Sciatic nerve (tissue), 2 donors: ENCODE data around the gene LASP1NB.
"Not testable (repeated sequence)": the region's sequence is repeated elsewhere in the genome, so short reads cannot be mapped to it uniquely, and the experiment has no call there.

Experiments
- ATAC-seq: fragments of 200-7000 bp; cut with Tn5 transposase; one replicate; pipeline ENCODE4 v1.9.1; 2020; ENCODE audit warnings: mild to moderate bottlenecking, moderate library complexity
- DNase-seq: peaks from one replicate; pipeline ENCODE4 v3.0.0-alpha.2; 2020; ENCODE audit warnings: low spot score
- intact Hi-C: fragments of 100-400 bp; cut with DNase I; formaldehyde crosslinking; loops from one replicate; pipeline ENCODE4 v1.14.2; 2022
- donor health status: DM: no; HTN: no; CAD: no.
- donor health status: DM: no; HTN: no; CAD: no.

LASP1NB gene

DNA sequence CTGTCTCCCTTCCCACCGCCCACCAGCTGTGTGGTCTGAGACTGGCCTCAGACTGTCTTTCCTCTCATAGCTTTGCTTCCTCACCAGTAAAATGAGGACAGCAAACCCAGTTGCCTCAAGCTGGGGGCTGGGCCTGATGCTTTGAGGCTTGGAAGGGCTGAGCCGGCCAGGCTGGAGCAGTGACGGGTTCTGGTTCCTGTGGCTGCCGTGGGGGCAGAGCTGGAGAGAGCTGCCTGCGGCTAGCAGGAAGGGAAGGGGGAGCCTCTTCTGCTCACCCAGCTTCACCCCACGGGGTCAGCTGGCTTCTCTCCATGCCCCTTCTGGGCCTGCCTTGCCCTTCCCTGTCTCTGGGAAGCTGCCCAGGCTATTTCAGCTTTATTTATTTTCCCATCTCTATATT is 31.8 kb upstream of the LASP1NB start:
- intact Hi-C loops: no loop called here
- DNase-seq (no peak), ATAC-seq (peak; percentile 41)

DNA sequence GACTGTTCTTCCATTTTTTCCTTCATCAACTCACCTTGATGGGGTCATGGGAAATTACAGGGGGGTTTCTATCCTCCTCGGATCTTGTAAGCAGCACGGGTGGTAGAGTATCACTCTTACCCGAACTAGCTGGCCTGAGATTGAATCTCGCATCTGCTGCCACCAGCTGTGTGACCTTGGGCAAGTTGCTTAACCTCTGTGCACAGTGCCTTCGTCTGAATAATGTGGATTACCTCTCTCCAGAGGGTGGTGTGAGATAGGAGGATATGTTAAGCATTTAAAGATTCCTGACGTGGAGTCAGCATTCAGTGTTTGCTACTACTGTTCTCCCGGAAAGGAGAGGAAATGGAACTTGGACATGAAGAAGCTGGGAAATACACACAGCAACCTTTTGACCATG is 31.1 kb upstream of the LASP1NB start:
- intact Hi-C loops: no loop called here
- ATAC-seq (no peak), DNase-seq (no peak)

- DNase-seq (no peak), ATAC-seq (no peak)
- intact Hi-C loops: no loop called here
These were observed 29.0 kb upstream of the LASP1NB start for GRCh38 chr17:38896346-38896954.

DNA sequence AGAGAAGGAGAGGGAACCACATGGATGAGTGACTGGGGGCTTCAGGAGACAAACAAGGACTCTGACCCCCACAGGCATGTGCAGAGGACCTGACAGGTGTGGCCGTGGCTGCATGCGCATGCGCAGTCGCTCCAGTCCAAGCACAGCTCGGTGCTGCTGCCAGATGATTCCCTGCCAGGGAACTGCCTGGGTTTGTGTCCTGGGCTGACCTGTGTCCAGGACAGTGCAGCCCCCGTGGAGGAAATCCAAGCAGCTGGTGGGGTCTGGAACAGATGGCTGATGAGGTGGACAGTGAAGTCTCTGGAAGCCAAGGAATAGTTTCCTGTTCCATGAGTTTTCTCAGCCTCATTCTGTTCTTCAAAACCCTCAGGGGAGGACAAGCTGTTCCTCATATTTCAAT is 28.2 kb upstream of the LASP1NB start:
- peak; percentile 36 for ATAC-seq
- intact Hi-C loops: no loop called here
- no peak for DNase-seq

DNA sequence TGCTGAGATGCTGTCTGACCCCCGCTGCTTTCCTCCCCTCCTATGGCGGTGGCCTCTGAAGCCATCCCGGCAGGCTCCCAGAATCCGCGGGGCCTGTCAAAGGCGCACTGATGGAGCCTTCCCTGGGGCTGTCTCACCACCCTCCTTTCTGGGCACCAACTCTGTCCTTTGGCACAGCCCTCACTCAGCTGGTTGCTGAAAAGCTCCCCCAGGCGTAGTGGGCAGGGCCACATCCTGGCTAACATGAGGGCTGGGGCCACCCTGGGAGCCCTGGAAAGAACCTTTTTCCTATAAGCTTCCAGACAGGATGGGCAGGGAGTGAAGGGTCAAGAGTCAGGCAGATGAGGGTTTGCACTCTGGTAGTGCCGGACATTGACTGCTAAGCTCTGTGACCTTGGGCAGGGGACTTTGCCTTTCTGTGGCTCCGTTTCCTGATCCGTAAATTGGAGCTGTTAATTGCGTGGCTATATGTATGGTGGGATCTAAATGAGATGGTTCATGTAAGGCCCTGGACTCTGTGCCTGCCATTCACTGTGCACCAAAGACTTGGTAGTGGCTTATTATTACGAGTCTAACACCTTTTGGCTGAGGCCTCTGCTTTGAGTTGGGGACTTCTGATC is 27.6 kb upstream of the LASP1NB start:
- ATAC-seq (no peak), DNase-seq (no peak)
- intact Hi-C loops: no loop called here

- intact Hi-C loops: no loop called here
- no peak for ATAC-seq
- DNase-seq: no peak
These were observed 27.1 kb upstream of the LASP1NB start for GRCh38 chr17:38898291-38898679.

DNA sequence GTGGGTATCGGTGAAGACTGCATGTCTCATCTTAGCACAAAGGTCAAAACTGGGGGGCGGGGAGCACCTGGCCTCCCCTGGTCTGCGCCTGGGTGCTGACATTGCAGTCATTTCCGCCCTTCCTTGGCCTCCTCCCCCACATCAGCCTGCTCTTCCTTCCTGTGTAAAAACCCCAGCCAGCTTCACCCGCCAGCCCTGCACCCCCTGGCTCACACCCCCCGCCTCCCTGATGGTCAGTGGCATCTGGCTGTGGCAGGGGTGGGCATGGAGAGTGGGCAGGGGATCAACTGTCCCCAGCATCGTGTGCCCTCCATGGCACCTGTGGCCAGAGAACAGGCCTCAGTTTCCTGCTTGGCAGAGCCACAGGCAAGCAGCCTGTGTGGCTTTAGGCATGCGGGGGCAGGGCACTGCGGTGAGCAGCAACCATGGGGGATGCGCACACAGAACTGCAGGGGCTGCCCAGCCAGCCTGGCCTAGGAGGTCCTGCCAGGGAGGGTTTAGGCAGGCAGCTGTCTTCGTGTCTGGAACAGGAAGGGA is 26.5 kb upstream of the LASP1NB start:
- DNase-seq (no peak), ATAC-seq (no peak)
- intact Hi-C loops: no loop called here

- intact Hi-C loops: no loop called here
- ATAC-seq (no peak), DNase-seq (no peak)
These were observed 26.0 kb upstream of the LASP1NB start for GRCh38 chr17:38899421-38899820.

- ATAC-seq (peak; percentile 68), DNase-seq (no peak)
- intact Hi-C loops: no loop called here
These were observed 24.3 kb upstream of the LASP1NB start for GRCh38 chr17:38900978-38901656.

DNA sequence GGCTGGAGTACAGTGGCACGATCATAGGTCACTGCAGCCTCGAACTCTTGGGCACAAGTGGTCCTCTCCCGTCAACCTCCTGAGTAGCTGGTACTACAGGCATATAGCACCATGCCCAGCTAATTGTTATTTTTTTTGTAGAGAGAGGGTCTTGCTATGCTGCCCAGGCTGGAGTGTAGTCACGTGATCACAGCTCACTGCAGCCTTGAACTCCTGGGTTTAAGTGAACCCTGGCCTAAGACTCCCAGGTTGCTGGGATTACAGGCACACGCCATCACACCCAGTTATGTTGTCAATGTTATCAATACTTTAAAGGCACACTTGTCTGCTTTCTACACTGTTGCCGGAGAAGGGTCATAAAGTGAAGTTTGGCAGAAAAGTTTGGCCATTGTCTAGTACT is 22.0 kb upstream of the LASP1NB start:
- intact Hi-C loops: no loop called here
- ATAC-seq (no peak), DNase-seq (no peak)

DNA sequence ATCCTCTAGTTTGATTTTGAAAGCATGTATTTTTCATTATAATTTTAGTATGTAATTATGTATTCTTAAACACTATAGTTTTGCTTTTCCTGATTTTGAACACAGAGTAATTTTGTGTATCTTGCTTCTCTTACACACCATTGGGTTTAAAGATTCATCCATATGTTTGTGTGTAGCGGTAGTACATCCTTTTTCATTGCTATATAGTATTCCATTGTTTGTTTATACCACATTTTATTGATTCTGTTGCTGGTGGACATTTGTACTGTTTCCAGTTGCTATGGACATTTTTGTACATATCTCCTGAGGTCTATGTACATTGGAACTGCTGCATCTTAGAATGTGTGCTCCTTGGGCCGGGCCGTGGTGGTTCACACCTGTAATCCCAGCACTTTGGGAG is 20.5 kb upstream of the LASP1NB start:
- no peak for DNase-seq
- intact Hi-C loops: no loop called here

DNA sequence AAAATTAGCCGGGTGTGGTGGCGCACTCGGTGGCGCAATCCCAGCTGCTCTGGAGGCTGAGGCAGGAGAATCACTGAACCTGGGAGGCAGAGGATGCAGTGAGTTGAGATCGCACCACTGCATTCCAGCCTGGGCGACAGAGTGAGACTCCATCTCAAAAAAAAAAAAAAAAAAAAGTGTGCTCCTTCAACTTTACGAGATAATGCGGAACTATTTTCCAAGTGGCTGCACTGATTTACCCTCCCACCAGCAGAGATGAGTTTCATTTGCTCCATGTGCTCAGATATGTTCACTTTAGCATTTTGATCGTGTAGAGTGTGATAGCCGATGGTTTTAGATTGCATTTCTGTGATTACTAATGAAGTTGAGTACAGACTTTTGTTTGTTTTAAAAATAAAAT is 20.0 kb upstream of the LASP1NB start:
- no peak for DNase-seq
- intact Hi-C loops: no loop called here
- ATAC-seq: no peak

More for the DNA sequence above, 20.5 kb upstream of the LASP1NB start:
- no peak for ATAC-seq

DNA sequence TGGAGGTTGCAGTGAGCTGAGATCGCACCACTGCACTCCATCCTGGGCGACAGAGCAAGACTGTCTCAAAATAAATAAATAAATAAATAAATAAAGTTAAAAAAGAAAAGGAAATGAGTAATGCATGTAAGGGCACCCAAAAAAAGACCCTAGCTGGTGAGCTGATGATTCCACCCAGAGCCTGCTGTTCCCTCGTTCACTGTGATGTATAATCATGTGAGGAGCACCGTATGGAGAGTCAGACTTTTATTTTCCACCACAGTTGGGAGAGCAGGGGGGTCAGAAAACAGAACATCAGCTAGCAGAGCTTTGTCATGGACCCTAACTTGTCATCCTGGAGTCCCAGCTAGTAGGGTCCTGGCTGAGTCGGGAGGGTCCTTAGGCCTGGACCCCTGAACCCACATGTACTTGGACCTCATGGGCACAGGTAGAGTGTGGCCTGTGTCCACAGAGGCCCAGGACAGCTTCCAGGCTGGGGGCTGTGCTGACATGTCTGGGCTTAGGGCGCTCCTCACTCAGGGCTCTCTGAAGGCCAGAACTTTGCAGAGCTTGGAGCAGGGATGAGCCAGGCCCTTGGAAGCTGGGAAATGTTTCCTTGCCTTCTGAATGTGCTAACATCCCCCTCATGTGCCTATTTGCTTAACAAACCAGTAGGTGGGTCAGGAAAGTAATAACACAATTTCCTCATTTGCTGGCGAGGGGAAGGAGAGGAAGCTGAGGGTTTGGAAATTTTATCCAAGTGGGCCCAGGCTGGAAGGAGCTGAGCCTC is 18.8 kb upstream of the LASP1NB start:
- intact Hi-C loops: no loop called here
- no peak for DNase-seq
- peak; percentile 9 for ATAC-seq

- intact Hi-C loops: no loop called here
- DNase-seq (no peak), ATAC-seq (no peak)
These were observed 17.3 kb upstream of the LASP1NB start for GRCh38 chr17:38907930-38908675.

DNA sequence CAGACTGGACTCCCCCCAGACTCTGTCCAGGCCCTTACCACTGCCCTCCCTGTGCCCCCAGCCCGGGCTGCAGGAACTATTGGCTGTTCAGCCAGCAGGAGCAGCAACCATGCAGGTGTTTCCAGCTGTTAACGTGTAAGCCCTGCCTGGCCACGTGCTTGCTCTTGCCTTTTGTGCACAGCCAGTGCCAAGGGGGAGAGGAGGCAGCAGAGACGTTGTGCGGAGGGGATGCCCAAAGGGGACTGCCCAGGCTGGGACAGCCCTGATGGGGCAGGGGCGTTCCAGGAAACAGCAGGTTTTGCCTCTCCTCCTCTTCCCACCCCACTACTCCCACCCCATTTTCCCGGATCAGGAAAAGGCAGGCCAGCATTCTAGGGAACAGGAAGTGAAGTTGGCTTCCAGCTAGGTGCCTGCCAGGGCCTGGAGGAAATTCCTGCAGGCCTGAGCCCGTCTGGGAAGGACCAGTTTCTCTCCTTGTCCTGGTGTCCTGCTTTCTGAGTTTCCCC is 16.7 kb upstream of the LASP1NB start:
- intact Hi-C loops: no loop called here
- peak; percentile 51 for DNase-seq
- no peak for ATAC-seq

- ATAC-seq (no peak), DNase-seq (peak; percentile 43)
- intact Hi-C loops: no loop called here
These were observed 15.1 kb upstream of the LASP1NB start for GRCh38 chr17:38910325-38910724.

- intact Hi-C loops: no loop called here
- DNase-seq (peak; percentile 54), ATAC-seq (no peak)
These were observed 14.2 kb upstream of the LASP1NB start for GRCh38 chr17:38911081-38911730.

DNA sequence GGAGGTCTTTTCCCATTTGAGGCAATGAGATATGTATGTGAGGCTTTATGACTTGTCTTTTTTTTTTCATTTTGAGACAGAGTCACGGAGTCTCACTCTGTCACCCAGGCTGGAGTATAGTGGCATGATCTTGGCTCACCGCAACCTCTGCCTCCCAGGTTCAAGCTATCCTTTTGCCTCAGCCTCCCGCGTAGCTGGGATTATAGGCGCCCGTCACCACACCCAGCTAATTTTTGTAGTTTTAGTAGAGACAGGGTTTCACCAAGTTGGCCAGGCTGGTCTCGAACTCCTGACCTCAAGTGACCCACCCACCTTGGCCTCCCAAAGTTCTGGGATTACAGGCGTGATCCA is 13.7 kb upstream of the LASP1NB start:
- intact Hi-C loops, ATAC-seq: not testable (repeated sequence)
- DNase-seq: peak; percentile 46
